DOHH2 (cell line): ENCODE results near the gene PTPN9.

Experiments used
- CTCF ChIP-seq: fragments of 200-600 bp; sonication (generic); IDR thresholded peaks from one replicate; pipeline ENCODE4 v1.5.1; 2014; ENCODE audit warnings: antibody characterized with exemption, mild to moderate bottlenecking, low read depth, low read length; ENCODE audit not compliant: poor library complexity, severe bottlenecking
- EZH2phosphoT487 ChIP-seq: fragments of 200-600 bp; sonication (generic); IDR thresholded peaks from 2 replicates; pipeline ENCODE4 v1.6.1; 2017; ENCODE audit warnings: borderline replicate concordance, mild to moderate bottlenecking, antibody characterized with exemption, low read length, moderate library complexity, mixed read lengths

DNA sequence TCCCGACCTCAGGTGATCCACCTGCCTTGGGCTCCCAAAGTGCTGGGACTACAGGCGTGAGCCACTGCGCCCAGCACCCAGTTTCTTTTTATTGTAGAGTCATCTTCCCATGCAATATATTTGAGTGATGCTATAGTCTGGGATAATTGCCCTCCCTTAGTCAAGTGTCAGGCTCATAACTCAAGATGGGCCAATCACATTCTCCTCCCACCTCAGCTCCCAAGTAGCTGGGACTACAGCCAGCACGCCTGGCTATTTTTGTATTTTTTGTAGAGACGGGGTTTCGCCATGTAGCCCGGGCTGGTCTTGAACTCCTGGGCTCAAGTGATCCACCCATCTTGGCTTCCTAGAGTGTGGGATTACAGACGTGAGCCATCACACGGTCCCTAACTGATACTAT is 15.2 kb upstream of the PTPN9 start:
- TF ChIP-seq CTCF (no peak), EZH2phosphoT487 (no peak)
